ENCODE data around the gene EPC2.
"Not testable (repeated sequence)": the region's sequence is repeated elsewhere in the genome, so short reads cannot be mapped to it uniquely, and the experiment has no call there.

Gene EPC2

GRCh38 chr2:148678302-148679179 lies 34.0 kb downstream of the EPC2 start:
- not testable (repeated sequence) for DNase-seq

- DNase-seq: no peak
These were observed 35.9 kb downstream of the EPC2 start for GRCh38 chr2:148680462-148680861.

DNA sequence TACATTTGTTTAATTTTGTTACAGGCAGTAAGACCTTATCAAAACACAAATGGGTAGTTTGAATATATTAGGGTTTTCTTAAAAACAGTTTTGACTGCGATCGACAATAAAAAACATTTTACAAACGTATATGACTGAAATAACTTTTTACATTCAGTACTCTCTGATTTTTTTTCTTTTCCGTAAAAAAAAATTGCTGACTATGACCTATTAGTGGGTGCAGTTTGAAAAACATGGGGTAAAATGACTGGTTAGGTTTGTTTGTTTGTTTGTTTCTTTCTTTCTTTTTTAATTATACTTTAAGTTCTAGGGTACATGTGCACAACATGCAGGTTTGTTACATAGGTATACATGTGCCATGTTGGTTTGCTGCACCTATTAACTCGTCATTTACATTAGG lies 36.9 kb downstream of the EPC2 start:
- DNase-seq: no peak

DNA sequence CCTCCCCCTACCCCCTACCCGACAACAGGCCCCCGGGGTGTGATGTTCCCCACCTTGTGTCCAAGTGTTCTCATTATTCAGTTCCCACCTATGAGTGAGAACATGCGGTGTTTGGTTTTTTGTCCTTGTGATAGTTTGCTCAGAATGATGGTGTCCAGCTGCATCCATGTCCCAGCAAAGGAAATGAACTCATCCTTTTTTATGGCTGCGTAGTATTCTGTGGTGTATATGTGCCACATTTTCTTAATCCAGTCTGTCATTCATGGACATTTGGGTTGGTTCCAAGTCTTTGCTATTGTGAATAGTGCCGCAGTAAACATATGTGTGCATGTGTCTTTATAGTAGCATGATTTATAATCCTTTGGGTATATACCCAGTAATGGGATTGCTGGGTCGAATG lies 37.3 kb downstream of the EPC2 start:
- not testable (repeated sequence) for DNase-seq

DNA sequence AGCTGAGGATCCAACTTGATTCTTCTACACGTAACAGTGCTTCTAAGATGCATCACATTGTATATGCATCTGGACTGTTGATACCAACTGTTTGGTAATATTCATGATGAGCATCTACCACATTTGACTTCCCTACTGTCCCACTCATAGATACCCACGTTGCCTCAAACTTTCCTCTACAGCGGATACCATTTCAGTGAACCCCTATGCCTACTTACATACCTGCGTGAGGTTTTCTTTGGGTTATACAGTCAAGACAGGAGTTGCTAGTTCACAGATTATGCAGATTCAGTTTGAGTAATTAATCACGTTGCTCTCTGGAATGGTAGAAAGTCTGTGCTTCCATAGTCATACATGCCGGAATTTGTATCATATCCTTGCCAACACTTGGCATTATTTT lies 40.0 kb downstream of the EPC2 start:
- no peak for DNase-seq

- no peak for DNase-seq
These were observed 43.0 kb downstream of the EPC2 start for GRCh38 chr2:148687543-148687942.

GRCh38 chr2:148688011-148688410 lies 43.5 kb downstream of the EPC2 start:
- not testable (repeated sequence) for DNase-seq

DNA sequence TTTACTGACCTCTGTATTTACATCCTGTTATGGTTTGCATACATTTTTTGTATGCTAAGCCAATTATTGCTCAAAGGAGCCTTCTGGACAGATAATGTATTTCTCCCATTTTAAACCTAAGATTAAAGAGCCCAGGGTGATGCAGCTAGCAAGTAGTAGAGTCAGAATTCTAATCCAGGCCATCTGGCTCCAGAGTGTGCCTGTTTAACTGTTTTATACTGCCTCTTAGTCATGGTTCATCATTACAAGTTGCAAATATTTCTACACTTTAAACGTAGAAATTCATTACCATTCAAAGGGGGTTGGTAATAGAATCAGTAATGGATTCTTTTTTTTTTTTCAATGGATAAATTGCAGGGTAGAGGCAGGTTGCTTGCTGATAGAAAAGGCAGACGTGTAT lies 52.4 kb downstream of the EPC2 start:
- DNase-seq: peak; percentile 48

DNA sequence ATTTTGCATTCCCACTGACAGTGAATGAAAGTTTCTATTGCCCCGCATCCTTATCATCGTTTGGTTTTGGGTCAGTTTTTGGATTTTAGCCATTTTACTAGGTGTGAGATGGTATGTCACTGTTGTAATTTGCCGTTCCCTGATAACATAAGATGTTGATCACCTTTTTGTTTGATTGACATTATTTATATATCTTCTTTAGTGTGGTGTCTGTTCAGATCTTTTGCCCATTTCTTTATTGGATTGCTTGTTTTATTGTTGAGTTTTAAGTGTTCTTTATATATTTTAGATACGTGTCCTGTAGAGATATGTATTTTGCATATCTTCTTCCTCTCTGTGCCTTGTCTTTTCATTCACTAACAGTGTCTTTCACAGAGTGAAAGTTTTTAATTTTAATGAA lies 55.3 kb downstream of the EPC2 start:
- DNase-seq: no peak

DNA sequence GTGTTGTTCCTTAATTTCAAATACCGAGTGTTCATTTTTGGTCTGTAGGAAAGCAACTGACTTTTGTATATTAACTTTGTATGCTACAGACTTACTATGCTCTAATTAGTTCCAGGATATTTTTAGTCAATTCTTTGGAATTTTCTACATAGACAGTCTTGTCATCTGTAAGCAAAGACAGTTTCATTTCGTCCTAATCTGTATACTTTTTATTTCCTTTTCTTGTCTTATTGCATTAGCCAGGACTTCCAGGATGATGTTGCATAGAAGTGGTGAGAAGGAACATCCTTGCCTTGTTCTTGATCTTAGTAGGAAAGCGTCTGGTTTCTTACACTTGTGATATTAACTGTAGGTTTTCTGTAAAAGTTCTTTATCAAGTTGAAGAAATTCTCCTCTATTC lies 56.5 kb downstream of the EPC2 start:
- no peak for DNase-seq

GRCh38 chr2:148701877-148702276 lies 57.3 kb downstream of the EPC2 start:
- DNase-seq: no peak

DNA sequence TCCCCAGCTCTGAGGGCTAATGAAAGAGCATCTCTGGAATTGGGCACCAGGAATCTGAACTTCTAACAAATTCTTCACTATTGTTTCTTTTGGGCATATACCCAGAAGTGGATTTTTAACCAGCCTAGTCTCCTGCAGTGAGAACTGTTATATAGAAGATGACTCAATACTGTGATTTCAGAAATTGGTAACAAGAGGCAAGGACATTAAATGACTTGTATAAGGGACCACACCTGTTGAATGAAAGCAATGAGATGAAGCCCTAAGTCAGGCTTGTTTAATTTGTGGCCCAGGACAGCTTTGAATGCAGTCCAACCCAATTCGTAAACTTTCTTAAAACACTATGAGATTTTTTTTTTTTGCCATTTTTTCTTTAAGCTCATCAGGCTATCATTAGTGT lies 57.9 kb downstream of the EPC2 start:
- DNase-seq: no peak

DNA sequence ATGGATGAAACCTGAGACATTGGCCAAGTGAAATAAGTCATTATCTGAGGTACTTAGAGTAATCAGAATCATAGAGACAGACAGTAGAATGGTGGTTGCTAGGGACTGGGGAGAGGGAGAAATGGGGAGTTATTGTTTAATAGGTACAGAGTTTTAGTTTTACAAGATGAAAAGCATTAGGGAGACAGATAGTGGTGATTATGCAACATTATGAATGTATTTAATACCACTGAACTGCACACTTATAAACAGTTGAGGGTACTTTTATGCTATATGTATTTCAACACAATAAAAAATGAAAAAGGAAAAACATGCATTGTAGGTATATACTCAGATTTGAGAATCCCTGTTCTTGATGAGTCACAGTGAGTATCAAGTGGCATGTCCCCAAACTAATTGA lies 59.7 kb downstream of the EPC2 start:
- no peak for DNase-seq

DNA sequence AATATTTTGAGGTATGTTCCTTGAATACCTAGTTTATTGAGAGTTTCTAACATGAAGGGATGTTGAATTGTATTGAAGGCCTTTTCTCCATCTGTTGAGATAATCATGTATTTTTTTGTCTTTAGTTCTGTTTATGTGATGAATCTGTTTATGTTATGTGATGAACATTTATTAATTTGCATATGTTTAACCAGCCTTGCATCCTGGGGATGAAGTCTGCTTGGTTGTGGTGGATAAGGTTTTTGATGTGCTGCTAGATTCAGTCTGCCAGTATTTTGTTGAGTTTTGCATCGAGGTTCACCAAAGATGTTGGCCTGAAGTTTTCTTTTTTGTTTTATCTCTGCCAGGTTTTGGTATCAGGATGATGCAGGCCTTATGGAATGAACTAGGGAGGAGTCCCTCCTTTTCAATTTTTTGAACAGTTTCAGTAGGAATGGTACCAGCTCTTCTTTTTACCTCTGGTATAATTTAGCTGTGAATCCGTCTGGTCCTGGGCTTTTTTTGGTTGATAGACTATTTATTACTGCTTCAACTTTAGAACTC lies 71.9 kb downstream of the EPC2 start:
- DNase-seq: no peak

- DNase-seq: no peak
These were observed 73.5 kb downstream of the EPC2 start for GRCh38 chr2:148718039-148718438.

DNA sequence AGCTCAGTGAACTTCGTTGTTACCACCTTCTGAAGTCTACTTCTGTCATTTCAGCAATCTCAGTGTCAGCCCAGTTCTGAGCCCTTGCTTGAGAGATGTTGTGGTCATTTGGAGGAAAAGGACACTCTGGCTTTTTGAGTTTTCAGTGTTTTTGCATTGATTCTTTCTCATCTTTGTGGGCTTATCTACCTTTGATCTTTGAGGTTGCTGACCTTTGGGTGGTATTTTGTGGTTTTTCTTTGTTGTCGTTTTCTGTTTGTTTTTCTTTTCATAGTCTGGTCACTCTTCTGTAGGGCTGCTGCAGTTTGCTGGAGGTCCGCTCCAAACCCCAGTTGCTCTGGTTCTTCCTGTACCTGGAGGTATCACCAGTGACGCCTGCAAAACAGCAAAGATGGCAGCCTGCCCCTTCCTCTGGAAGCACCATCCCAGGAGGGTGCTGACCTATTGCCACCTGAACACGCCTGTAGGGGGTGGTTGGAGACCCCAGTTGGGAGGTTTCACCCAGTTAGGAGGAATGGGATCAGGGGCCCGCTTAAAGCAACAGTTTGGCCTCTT lies 74.7 kb downstream of the EPC2 start:
- no peak for DNase-seq

DNA sequence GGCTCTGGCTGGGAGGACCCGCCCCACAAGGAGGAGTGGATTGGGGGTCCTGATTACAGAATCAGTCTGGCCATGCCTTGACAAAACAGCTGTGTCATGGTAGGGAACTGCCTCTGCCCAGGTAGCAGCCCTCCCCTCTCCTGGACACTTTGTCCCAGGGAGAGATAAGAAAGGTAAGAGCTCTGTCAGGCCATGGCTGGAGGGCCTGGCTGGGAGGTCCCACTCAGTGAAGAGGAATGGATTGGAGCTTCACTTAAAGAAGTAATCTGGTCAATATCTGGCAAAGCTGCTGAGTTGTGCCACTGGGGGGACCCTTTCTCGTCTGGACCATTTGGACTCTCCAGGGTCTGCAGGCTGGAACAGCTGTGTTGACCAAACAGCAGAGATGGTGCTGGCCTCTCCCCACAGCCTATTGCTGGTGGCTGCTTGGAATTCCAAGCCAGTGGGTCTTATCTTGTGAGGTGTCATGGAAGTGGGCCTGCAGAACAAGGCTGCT lies 75.4 kb downstream of the EPC2 start:
- DNase-seq: no peak

GRCh38 chr2:148720501-148721001 lies 76.0 kb downstream of the EPC2 start:
- peak; percentile 8 for DNase-seq

DNA sequence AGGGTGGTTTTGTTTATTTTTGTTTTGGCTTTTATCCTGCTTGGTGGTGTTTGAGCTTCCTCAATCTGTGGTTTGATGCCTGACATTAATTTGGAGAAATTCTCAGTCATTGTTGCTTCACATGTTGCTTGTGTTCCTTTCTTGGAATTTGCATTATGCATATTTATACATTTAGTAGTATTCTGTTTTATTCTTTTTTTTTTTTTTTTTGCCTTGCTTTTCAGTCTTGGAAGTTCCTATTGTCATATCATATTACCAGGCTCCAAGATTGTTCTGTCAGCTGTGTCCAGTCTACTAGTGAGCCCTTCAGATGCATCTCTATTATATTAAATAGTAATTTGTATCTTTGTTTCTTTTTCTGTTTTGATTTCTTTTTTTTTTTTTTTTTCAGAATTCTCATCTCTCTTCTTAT lies 77.0 kb downstream of the EPC2 start:
- DNase-seq: no peak

DNA sequence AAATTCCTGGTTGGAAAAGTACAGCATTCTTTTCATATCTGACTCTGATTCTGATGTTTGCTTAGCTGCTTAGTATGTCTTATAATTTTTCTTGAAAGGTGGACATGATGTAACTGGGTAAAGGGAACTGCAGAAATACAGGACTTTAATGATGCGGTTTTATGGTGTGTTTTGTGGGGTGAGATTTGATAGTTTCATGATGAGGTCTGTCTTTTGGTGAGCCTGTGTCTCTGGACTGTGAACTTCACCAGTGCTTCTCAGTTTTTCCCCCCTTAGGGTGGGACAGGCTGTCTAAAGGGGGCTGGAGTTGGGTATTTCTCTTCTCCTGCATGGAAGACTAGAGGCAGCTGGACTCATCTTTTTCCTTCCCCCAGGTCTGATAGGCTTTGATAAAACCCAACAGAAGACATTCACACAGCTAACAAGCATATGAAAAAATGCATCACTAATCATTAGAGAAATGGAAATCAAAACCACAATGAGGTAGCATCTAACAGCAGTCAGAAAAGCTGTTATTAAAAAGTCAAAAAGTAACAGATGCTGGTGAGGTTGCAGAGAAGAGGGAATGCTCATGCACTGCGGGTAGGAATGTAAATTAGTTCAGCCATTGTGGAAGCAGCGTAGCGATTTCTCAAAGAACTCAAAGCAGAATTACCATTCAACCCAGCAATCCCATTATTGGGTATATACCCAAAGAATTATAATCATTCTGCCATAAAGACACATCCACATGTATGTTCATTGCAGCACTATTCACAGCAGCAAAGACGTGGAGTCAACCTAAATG lies 77.6 kb downstream of the EPC2 start:
- DNase-seq: no peak

DNA sequence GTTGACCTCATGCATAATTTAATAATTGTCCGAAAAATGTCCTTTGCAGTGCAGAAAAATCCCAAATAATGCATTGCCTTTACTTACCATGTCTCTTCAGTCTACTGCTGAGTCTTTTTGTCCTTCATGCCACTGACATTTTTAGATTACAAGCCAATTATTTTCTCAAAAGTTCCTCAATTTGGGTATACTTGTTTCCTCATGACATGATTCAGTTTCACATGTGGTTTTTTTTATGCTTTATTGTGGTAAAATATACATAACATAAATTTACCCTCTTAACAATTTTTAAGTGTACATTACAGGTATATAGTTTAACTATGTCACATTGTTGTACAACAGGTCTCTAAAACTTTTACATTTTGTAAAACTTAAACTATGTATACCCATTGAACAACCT lies 81.0 kb downstream of the EPC2 start:
- DNase-seq: no peak

DNA sequence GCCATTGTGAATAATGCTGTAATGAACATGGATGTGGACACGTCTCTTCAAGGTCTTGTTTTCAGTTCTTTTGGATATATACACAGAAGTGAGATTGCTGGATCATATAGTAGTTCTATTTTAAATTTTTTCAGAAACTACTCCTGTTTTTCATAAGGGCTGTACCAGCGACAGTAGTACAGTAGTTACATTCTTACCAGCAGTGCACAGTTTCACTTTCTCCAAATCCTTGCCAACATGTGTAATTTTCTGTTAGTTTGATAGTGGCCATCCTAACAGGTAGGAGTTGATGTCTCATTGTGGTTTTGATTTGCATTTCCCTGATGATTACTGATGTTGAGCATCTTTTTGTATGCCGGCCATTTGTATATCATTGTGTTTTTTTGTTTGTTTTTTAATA lies 81.7 kb downstream of the EPC2 start:
- DNase-seq: no peak

DNA sequence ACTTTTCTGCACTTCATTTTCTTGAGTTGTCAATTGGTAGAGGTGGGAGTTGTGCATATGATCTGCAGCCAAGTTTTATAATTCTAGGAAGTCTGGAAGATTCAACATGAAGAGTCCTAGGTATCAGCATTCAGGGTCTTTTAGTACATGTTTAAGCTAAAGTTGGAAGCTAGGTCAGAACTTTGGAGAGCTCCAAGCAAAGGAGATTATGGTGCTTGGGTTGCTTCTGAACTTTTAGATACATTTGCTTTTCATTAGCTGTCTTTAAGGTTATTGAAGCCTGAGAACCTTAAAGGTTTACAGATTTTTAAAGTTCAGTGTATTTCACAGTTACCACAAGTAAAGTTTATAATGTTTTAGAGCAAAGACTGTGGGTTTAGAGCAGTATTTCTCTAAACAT lies 85.5 kb downstream of the EPC2 start:
- no peak for DNase-seq
